Hepatocyte (in vitro differentiated cells): ENCODE measurements around the gene ZFAND2A.
"Not testable (repeated sequence)": the region's sequence is repeated elsewhere in the genome, so short reads cannot be mapped to it uniquely, and the experiment has no call there.

Experiments
- CTCF ChIP-seq: fragments of 200-600 bp; sonication (generic); IDR thresholded peaks from 2 replicates; pipeline ENCODE4 v1.5.1; 2016; ENCODE audit warnings: antibody characterized with exemption, mild to moderate bottlenecking; ENCODE audit not compliant: poor library complexity
- EZH2 ChIP-seq: fragments of 200-600 bp; sonication (generic); IDR thresholded peaks from 2 replicates; pipeline ENCODE4 v1.6.1; 2016; ENCODE audit warnings: antibody characterized with exemption, mild to moderate bottlenecking, borderline replicate concordance
- EZH2phosphoT487 ChIP-seq: fragments of 200-600 bp; sonication (generic); IDR thresholded peaks from one replicate; pipeline ENCODE4 v1.6.1; 2018; ENCODE audit warnings: antibody characterized with exemption, mild to moderate bottlenecking, low read depth, moderate library complexity; ENCODE audit not compliant: unreplicated experiment, severe bottlenecking

GRCh38 chr7:1143031-1143430 lies 17.0 kb downstream of the ZFAND2A start:
- not testable (repeated sequence) for TF ChIP-seq CTCF, EZH2, EZH2phosphoT487
